Skin of body (tissue), 2 donors: ENCODE results near the gene SETD2. TPM values are rescaled to one million over a fixed set of nuclear protein-coding genes. Genes with fewer than 3 reads are reported as not detected.
"Not testable (repeated sequence)": the region's sequence is repeated elsewhere in the genome, so short reads cannot be mapped to it uniquely, and the experiment has no call there.

Experiments used
- DNase-seq: peaks from one replicate; lab custom pipeline; 2025; lab: John Stamatoyannopoulos, UW
- total RNA-seq: library from RNA; depleted of rRNA; stranded (reverse); fragments of >200 nt; gene quantifications from one replicate; pipeline ENCODE4 v1.2.3, GENCODE V29; 2014

Gene SETD2
- total RNA-seq, 1 donor from 2014 or later: 72.1 TPM

DNA sequence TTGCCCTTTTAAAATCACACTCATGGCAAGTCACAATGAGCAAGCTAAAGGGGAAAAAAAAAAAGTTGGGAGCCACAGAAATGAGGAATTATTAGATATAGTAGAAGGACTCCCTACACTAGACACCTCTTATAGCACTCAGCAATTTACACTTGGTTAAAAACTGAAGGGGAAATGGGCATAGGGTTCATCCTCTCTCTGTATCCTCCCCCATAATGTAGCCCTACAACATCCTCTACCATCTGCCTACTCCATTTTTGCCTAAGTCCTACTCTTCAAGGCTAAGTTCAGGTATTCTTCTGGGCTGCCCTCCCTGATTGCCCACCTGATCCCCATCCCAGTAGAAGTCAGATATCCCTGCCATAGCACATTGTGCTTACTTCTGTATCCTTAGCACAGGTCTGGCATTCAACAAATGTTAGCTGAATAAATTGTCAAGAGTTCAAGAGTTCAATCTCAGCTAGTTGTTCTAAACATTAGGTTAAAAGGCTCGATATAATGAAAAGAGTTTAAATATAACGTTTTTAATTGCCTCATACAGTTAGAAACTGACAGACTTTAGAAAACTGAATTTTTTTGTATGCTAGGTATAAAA lies 14.5 kb downstream of the SETD2 start:
- no peak for DNase-seq

DNA sequence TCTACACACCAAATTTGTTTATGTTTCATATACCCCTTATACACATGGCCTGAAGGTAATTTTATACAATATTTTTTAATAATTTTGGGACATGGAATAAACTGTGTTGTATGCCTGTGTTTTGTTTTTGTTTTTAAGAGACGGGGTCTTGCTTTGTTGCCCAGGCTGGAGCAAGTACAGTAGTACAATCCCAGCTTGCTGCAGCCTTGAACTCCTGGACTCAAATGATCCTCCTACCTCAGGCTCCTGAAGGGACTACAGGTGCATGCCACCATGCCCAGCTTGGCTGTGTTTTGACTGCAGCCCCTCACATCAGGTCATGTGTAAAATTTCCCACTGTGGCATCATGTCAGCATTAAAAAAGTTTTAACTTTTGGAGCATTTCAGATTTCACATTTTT lies 18.6 kb downstream of the SETD2 start:
- DNase-seq: no peak

DNA sequence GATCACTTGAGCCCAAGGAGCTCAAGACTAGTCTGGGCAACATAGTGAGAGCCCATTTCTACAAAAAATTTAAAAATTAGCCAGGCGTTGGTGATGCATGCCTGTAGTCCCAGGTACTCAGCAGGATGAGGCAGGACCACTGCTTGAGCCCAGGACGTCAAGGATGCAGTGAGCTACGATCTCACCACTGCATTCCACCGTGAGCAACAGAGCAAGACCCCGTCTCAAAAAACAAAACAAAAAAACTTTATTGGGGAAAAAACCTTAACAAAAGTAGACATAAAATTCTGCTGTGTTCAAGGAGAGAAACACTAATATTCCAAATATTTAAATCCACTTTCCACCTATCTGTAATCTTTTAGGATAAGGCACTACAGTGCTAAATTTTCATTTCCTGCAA lies 20.8 kb downstream of the SETD2 start:
- no peak for DNase-seq

DNA sequence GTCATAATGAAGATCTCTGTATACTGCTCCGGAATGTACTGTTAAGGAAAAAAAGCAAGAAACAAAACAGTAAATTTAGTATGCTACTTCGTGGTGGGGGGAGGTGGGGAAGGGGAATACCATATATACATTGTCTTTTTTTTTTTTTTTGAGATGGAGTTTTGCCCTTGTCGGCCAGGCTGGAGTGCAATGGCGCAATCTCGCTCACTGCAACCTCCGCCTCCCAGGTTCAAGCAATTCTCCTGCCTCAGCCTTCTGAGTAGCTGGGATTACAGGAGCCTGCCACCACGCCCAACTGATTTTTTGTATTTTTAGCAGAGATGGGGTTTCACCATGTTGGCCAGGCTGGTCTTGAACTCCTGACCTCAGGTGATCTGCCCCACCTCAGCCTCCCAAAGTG lies 21.4 kb downstream of the SETD2 start:
- not testable (repeated sequence) for DNase-seq

DNA sequence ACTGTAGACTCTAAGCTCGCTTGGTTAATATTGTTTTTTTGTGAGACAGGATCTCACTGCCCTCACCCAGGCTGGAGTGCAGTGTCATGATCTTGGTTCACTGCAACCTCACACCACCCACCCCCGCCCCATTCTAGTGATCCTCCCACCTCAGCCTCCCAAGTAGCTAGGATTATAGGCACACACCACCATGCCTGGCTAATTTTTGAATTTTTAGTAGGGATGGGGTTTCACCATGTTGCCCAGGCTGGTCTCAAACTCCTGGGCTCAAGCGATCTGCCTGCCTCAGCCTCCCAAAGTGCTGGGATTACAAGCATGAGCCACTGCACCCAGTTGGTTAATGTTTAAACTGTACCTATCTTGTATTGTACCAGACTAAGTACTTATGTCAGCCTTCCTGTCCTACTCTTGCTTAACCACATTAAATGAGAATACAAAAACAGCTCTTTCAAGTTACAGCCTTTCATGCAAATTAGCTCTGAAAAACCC lies 22.9 kb downstream of the SETD2 start:
- DNase-seq: not testable (repeated sequence)

DNA sequence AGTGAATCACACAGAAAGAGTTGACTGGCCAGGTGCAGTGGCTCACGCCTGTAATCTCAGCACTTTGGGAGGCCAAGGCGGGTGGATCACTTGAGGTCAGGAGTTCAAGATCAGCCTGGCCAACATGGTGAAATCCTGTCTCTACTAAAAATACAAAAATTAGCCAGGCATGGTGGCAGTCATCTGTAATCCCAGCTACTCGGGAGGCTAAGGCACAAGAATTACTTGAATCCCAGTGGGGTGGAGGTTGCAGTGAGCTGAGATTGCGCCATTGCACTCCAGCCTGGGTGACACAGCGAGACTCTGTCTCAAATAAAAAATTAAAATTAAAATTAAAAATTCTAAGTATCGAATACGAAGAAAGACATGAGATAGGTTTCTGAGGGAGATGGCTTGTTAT lies 23.4 kb downstream of the SETD2 start:
- not testable (repeated sequence) for DNase-seq

DNA sequence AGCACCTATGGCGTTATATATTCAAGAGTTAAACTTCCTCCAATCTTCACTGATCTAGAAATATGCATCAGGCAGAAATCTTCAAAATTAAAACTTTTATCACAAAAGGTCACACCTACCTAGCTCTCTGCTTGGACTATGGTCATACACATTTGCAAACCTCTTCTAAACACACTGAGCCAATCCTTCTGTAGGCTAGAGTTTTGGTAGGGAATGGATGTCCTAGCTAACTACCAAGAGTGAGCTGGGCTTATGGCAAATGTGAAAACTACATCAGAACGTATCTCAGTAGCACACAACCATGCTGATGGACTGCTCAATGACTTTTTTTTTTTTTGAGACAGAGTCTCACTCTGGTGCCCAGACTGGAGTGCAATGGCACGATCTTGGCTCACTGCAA lies 29.6 kb downstream of the SETD2 start:
- DNase-seq: no peak

DNA sequence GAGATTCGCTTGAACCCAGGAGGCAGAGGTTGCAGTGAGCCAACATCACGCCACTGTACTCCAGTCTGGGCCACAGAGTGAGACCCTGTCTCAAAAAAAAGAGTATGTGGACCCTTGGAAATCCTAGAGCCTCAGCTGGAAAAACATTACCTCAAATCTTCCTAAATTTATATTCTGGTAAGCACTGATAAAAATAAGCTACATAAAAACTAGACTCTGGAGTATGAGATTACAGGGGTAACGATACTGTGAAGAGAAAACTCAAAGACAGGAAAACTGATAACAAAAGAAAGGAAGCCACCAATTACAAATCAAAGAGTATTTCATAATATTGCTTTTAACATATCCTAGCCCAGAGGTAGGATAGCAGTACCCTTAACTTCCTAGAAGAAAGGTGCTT lies 30.3 kb downstream of the SETD2 start:
- DNase-seq: no peak

DNA sequence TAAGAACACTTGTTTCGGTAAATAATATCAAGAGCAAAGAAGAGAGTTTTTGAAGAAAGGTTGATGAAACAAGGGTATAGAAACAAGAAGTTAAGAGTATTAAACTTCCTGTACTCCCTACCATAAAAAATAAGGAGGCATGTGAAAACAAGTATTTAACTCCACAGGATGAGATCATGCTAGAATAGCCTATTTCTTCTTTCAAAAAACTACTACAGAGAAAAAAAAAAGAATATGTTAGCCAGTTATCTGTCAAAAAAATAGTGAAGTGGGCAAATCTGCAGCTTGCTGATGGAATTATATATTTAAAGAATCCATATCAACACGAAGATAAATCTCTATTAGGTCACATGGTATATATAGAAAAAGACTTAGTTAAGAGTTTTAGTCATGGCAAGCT lies 33.4 kb downstream of the SETD2 start:
- no peak for DNase-seq

DNA sequence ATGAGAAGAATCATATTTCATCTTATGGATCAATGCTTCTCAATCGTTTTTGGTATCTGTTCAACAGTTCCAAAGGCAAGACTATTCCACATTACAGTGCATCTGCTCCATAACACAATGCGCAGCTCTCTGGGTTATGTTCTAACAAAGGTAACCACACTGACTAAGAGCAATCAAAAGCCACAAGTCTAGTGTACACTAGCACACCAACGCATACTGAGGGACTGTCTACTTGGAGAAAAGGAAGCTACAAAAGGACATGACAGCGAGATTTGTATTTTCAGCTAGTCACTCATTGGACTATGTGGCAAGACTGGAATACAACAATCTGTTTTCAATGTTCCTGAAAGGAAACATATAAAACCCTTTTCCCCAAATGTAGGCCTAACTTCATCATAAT lies 35.8 kb downstream of the SETD2 start:
- no peak for DNase-seq

DNA sequence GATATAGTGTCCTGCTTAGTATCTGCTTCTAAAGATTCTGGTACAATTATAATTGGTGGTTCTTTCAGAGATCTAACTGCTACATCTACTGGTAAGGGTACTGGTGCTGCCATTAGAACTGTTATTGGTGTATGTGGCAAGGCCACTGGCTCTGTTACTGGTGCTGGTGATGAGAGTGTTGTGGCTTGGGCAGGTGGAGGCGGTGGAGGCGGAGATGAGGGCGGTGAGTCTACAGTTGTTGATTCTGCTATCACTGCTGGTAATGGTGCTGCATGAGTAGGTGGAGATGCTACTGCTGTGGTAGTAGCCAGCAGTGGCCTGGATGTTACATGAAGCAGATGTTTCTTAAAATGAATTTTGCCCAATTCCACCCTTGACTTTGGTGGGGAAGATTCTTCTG lies 40.1 kb downstream of the SETD2 start:
- DNase-seq: no peak

DNA sequence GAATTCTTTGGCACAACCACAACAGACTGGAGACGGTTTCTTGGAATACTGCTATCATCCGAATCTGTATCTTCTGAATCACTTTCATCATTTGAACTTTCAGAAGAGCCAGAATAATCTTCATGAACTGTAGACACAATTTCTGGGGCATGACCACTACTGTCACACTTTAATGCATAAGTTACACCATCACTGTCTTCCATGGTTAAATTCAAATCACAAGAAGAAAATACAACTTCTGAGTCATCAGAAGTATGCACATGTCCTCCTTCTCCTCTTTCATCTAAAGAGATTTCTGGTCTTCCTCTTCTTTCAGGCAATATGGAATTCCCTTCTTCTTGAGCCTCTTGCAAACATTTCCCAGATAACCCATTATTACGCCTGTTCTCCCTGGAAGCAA lies 42.5 kb downstream of the SETD2 start:
- DNase-seq: no peak

DNA sequence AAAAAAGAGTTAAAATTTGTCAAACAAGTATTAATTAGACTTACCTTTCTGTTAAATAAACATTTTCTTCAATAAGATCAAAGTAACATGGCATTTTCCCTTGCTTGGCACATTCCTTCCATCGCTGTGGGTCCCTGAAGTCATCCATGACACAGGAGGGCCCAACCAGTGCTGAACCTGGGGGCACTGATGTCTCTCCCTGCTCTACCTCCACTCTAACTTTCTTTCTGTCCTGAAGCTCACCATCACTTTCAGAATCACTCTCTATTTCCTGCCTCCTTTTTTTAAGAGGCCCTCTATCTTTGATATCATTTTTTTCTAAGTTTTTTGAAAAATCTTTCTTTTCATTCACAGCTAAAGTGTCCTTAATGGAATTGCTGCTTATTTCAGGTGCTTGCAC lies 43.8 kb downstream of the SETD2 start:
- no peak for DNase-seq

DNA sequence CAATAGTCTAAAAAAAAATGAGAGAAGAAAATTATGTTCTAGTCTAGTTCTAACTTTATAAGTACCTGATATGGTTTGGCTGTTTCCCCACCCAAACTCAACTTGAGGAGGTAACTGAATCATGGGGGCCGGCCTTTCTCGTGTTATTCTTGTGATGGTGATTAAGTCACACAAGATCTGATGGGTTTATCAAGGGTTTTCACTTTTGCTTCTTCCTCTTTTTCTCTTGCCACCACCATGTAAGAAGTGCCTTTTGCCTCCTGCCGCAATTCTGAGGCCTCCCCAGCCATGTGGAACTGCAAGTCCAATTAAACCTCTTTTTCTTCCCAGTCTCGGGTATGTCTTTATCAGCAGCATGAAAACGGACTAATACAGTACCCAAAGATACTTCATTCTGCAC lies 44.5 kb downstream of the SETD2 start:
- DNase-seq: not testable (repeated sequence)

DNA sequence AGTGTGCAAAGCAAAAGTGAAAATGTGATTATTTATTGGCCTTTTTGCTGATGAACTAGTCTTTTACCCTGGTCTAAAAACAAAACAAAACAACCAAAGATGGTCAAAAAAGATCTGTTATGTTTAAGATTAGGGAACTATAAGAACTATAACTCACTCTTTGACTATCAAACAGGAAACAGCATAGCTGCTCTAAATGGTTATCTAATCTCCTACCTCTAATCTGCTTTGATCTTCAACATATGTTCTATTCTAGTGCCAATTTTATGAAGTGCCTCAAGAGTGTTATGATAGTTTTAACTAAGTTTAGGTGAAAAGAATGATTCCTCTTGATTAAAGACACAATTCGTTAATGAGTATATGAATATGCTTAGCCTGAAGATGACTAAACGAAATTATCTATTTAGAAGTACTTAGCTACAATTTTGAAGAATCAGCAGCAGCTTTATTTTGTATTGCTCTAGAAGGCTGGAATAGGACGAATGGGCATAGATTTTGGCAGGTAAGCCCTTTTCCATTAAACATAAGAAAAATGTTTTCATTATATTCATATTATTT lies 46.0 kb downstream of the SETD2 start:
- no peak for DNase-seq

DNA sequence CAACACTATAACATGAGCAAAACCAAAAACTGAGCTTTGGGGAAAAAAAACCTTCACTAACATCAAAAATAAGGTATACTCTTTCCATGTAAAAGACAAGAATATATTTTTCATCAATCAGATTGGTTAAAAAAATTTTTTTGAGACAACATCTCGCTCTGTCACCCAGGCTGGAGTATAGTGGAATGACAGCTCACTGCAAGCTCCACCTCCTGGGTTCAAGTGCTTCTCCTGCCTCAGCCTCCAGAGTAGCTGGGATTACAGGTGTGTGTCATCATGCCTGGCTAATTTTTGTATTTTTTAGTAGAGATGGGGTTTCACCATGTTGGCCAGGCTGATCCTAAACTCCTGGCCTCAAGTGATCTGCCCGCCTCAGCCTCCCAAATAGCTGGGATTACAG lies 48.4 kb downstream of the SETD2 start:
- not testable (repeated sequence) for DNase-seq

DNA sequence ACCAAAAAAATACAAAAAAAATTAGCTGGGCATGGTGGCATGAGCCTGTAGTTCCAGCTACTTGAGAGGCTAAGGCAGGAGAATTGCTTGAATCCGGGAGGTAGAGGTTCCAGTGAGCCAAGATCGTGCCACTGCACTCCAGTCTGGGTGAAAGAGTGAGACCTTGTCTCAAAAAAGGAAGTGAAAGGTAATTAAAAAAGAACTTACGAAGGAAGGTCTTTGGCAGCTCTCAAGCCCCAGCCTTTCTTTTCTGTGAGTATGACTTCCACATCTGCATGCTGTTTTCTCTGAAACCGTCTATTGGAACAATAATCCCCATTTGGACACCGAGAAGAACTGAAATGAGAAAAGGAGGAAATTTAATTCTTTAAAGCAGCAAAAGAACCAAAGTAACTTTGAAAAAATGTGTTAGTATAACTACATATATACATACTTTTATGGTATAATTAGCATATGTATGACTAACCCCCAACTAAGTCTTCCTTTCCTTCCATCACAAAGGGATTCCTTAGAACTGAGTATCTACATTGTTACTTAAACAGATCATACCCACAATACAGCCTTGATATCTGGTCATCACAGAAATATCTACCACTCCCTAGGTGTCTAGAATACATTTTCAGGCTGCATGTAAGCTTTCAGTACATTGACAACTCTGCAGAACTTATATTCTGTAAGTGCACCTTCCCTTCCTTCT lies 50.1 kb downstream of the SETD2 start:
- DNase-seq: no peak

DNA sequence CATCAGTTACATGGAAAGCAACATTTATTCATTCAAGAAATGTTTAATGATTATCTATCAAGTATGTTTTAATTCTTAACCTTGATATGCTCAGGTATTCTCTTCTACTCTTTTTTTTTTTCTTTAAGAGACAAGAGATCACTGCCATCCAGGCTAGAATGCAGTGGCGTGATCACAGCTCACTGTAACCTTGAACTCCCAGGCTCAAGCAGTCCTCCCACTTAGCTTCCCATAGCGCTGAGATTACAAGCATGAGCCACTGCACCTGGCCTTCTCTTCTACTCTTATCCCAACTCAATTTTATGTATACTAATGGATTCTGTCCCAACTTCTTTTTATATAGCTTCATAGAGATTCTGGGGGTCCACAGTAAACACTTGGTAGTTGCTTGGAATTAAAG lies 50.9 kb downstream of the SETD2 start:
- no peak for DNase-seq

DNA sequence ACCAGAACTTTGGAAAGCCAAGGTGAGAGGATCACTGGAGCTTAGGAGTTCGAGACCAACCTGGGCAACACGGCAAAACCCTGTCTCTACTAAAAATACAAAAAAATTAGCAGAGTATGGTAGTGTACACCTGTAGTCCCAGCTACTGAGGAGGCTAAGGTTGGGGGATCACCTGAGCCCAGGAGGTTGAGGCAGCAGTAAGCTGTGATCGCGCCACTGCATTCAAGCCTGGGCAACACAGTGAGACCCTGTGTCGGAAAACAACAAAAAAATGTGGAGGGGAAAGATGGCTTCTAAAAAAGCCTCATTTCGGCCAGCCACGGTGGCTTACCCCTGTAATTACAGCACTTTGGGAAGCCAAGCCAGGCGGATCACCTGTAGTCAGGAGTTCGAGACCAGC lies 54.5 kb downstream of the SETD2 start:
- DNase-seq: no peak

DNA sequence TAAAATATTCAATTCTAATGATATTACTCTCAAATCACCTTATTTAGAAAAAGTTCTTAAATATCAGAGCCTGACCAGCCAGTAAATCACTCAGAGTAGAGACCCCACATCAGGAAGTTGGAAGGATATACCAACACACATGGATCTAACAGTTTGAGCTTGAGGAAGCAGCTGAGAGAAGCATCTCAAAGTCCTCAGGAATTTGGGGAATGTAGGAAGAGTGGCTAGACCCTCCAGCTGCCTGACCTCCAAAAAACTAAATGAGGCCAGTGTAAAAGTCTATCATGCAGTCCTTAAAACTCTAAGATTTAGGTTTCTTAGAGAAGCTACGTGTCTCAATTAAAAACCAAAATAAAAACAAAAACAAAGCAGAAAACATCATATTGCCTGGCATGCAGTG lies 55.4 kb downstream of the SETD2 start:
- DNase-seq: no peak

DNA sequence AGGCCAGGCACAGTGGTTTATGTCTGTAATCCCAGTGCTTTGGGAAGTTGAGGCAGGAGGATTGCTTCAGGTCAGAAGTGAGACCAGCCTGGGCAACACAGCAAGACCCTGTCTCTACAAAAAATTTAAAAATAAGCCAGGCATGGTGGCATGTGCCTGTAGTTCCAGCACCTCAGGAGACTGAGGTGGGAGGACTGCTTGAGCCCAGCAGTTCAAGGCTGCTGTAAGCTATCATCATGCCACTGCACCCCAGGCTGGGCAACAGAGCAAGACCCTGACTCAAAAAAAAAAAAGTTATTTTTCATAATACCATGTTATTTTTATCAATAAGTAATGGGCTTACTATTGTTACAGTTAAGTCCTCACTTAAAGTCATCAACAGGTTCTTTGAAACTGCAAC lies 59.7 kb downstream of the SETD2 start:
- DNase-seq: no peak

DNA sequence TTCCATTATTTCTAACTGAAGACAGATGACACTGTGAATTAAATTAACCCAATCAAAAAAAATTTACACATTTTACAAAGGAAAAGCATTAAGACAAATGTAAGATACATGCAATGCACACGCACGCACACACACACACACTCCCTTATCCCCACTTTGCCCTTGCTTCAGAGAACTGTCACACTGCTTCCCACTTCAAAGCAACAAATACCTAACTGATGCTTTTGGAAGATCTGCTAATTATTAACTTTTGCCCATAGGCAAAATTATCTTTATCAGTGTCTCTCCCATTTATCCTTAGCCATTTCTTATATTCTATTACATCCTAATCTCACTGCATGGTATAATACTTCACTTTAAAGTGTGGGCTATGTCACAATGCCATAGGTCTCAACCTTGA lies 60.3 kb downstream of the SETD2 start:
- DNase-seq: no peak

DNA sequence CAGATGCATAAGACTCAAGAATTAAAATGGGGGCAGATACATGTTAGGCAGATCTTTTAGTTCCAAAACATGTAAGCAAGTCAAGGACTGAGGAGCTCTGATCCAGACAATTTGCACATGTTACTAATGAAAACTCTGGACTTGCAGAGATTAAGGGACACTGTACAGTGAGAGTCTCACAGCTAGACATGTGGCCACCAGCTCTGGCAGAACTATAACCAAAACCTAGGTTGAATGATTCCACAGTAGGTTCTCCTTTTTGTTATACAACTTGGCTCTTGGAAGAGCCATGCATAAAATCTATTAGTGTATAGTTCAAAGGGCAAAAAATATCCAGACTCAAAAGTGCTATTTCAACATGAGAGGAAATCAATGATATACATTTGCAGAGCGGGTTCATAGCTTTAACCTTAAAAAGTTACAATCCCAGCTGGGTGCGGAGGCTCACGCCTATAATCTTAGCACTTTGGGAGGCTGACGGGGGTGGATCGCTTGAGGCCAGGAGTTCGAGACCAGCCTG lies 61.8 kb downstream of the SETD2 start:
- no peak for DNase-seq
